HG03139 (cell line): ENCODE measurements around the gene LRRC28.

Experiments used
- ATAC-seq: cut with Tn5 transposase; IDR thresholded peaks from one replicate; pipeline ENCODE4 v1.9.1; 2021; ENCODE audit not compliant: unreplicated experiment

The LRRC28 gene

GRCh38 chr15:99341786-99342185 is 90.5 kb downstream of the LRRC28 start:
- ATAC-seq = no peak

- ATAC-seq = no peak
Observed at GRCh38 chr15:99343208-99343607, 91.9 kb downstream of the LRRC28 start.

DNA sequence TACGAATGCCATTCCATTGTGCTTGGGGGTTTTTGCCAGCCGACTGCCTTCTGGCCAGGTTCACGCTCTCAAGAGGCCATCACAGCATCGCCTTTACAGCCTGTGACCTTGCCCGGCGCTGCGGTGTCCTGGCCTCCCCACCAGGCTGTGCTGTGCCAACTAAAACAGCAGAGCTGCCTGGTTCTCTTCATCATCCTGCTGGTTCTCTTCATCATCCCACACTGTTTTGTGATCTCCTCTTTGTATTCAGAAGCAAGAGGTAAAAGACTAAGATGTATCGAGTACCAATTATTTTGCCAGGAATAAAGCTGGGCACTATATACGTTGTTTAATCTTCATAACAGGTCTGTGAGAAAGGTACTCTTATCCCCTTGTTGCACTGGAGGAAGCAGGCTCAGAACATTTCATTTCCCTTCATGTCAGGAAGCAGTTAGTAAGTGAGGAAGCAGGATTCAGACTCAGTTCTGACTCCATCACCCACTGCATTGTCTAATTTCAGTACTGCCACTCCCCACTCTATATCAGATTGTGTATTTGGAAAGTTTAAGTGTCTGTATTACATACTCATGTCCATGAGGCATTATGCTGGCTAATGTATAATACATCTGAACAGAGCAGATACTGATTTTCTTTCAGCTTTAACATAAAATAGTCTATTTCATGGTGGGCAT is 92.7 kb downstream of the LRRC28 start:
- ATAC-seq = no peak

GRCh38 chr15:99344639-99345038 is 93.4 kb downstream of the LRRC28 start:
- ATAC-seq = no peak

DNA sequence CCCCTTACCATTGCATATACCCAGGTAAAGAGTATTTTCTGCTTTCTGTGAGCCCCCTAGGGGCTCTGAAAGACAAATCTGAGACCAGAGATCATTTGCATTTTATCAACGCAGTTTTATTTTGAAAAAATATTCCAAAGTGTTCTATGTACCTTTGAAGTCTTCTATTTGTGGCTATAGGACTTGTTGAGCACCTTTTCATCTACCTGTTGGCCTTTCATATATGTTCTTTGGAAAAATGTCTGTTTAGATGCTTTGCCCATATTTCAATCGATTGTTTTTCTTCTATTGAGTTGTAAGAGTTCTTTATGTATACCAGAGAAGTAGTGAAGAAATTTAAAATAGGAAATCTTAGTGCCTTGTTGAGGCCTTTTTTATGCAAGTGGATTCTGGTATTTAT is 94.0 kb downstream of the LRRC28 start:
- ATAC-seq = no peak

- no peak for ATAC-seq
Observed at GRCh38 chr15:99345832-99346462, 94.7 kb downstream of the LRRC28 start.

DNA sequence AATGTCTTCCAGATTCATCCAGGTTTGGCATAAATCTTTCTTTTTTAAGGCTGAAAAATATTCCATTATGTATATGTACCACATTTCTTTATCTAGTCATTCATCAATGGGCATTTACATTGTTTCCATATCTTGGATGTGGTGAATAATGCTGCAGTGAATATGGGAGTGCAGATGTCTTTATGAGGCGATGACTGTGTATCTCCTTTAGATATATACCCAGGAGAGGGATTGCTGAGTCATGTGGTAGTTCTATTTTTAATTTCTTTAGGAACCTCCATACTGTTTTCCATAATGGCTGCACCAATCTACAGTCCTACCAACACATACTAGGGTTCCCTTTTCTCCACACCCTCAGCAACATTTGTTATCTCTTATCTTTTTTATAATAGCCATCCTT is 96.3 kb downstream of the LRRC28 start:
- no peak for ATAC-seq

DNA sequence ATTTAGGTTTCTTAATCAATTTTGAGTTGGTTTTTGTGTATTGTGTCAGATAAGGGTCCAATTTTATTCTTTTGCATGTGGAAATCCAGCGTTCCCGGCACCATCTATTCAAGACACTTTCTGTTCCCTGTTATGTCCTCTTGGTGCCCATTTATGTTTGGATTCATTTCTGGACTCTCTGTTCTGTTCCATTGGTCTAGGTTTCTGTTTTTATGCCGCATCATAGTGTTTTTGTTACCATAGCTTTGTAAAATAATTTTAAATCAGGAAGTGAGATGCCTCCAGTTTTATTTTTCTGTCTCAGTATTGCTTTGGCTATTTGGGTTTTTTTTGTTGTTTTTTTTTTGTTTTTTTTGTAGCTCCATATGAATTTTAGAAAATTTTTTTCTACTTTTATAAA is 97.1 kb downstream of the LRRC28 start:
- no peak for ATAC-seq

DNA sequence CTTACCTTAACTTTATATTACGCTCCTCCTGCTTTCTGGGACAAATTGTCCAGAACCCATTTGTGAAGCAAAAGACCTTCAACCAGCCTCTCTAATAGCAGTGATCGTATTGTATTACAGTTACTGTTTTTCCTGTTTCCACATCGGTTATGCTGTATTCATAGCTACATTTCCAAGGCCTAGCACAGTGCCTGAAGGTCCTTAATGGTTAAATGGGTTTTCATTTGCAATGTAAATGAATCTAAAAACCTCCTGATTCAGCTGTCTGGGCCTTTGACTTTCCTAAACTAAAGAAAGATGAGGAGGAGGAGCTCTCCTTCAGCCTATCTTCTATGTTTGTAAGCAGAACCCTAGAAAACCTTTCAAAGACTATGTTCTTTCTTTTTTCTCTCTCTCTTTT is 99.1 kb downstream of the LRRC28 start:
- no peak for ATAC-seq

DNA sequence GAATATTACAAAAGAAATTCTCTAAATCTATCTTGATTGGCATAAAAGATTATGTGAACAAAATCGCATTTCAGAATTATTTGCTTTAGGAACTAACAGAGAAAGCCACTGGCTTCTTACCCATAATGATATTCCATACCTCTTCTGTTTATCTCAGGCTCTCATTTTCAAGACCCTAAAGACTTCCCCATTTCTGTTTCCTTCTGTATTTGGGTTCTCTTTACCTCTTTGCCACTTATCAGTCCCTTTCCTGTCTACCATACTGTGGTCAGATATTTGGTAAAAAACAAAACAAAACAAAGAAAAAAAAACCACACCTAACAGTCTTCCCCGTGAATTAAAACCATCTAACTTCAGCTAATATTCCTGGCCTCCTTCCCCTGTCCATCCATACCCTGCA is 108.5 kb downstream of the LRRC28 start:
- ATAC-seq = no peak

- ATAC-seq = no peak
Observed at GRCh38 chr15:99361545-99362185, 110.4 kb downstream of the LRRC28 start.

- peak; percentile 95 for ATAC-seq
Observed at GRCh38 chr15:99365242-99365641, 114.0 kb downstream of the LRRC28 start.

DNA sequence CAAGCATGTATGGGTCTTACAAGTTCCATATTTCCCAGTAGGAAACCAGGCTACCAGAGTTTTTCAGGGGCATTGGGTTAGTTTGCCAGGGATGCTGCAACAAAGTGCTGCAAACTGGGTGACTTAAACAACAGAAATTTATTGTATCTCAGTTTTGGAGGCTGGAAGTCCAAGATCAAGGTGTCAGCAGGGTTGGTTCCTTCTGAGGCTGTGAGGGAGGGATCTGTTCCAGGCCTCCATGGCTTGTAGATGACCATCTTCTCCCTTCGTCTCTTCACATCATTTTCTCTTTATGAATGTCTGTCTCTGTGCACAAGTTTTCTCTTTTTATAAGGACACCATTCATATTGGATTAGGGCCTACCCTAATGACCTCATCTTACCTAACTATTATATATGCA is 114.7 kb downstream of the LRRC28 start:
- no peak for ATAC-seq

DNA sequence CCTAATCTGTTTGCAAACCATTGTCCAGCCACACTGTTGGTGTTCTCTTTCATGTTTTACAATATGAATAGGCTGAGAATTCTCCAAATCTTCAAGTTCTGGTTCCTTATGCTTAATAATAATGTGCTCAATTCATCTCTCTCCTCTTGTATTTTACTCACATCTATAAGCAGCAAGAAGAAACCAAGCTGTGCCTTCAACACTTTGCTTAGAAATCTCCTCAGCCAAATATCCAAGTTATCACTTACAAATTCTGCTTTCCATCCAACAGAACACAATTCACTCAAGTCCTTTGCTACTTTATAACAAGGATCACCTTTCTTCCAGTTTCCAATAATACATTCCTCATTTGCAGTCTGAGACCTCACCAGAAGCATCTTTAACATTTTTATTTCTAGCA is 117.5 kb downstream of the LRRC28 start:
- no peak for ATAC-seq

DNA sequence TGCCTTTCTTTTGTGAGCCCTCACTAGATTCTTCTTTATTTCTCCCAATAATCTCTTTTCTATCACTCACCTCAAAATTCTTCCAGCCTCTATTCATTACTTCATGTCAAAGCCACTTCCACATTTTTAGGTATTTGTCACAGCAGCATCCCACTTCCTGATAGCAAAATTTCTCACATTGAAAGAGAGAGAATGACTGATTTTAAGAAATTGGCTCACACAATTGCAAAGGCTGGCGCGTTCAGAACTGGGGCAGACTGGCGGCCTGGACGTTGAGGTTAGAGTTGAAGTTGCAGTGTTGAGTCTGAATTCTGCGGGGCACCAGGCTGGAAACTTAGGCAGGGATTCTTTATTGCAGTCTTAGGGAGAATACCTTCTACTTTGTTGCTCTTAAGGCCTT is 117.9 kb downstream of the LRRC28 start:
- no peak for ATAC-seq

GRCh38 chr15:99371180-99372103 is 120.2 kb downstream of the LRRC28 start:
- peak; percentile 68 for ATAC-seq

DNA sequence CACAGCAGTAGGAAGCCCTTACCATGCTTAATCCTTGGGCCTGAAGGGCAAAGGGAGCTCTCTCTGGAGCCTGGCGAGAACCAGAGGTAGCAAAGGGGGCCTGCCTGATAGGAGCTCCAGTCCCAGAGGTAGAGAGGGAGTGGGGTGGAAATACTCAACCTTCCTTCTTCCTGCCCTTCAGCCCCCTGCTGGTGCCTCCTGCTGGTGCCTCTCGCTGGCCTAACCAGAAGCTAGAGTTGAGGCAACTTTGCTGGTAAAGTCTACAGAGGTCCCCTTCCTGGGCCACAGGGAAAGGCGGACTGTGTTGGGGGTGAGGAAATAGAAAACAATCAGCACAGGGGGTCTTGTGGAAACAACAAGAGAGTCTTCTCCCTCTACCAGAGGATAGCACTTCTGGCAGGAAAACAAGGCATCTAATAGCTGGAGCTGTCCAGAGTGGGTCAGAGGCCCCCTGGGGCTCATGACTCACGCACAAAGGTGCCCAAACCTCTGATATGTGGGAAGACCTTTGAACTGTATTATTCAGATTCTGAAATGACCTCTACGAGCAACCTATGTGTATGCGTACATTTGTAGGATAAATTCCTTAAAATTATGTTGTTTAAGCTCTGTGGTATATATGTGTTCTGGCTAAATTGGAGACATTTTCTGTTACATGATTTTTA is 133.9 kb downstream of the LRRC28 start:
- no peak for ATAC-seq

GRCh38 chr15:99385865-99386264 is 134.6 kb downstream of the LRRC28 start:
- ATAC-seq = no peak

DNA sequence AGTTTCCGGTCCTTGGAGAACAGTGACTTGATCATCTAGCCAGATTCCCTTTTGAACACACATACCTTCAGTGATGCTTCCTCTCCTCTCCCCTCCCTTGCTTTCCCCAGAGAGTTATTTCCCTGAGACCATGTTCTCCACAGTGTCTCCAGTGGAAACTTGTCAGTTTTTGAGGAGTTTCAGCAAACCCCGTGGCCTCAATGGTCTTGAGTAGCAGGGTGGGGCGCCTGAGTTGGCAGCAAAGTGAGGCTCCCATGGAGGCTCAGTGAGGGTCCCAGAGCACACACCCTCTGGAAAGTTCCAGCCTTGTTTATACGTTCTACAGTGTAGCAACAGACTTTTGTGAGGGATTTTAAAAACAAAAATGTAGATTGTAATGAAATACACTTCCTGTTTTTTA is 135.1 kb downstream of the LRRC28 start:
- no peak for ATAC-seq

GRCh38 chr15:99387421-99388168 is 136.3 kb downstream of the LRRC28 start:
- ATAC-seq = no peak
